Gastroesophageal sphincter (tissue), 3 donors: ENCODE data around the gene PSMC1.

ENCODE experiments used
- EP300 ChIP-seq: sonication (generic); formaldehyde crosslinking; IDR thresholded peaks from one replicate; pipeline ENCODE4 v1.6.1; 2017; ENCODE audit warnings: antibody characterized with exemption, mild to moderate bottlenecking
- POLR2AphosphoS5 ChIP-seq: sonication (generic); formaldehyde crosslinking; IDR thresholded peaks from one replicate; pipeline ENCODE4 v1.6.1; 2017; ENCODE audit warnings: antibody characterized with exemption
- TF ChIP-seq, protein P1 (sequence below), 4 experiments: fragments of 200-600 bp in 2 of 4; fragments of 450-650 bp in 2 of 4; sonication (generic) in 1 of 4; IDR thresholded peaks; one replicate each; pipeline ENCODE4 v1.5.1; 2017 to 2019; ENCODE audit warnings: antibody characterized with exemption in 4 of 4, mild to moderate bottlenecking in 2 of 4, moderate library complexity in 2 of 4

DNA sequence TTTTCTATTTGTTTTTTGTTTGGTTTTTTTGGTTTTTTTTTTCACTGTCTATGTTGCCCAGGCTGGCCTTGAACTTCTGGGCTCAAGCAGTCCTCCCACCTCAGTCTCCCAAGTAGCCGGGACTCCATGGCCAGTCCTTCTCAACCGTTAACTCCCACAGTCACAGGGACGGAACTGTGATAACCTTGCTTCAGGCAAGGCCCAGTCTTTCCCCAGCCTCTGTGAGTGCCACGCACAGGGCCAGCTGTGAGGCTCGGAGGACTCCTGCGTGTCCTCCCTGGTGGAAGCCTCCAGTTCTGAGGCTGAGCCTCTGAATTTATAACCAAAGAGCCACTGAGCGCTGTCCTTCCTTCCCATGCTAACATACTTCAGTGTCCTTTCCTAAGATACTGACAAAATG is 23.7 kb downstream of the PSMC1 start:
- TF ChIP-seq EP300: no peak
- TF ChIP-seq, protein P1, sequence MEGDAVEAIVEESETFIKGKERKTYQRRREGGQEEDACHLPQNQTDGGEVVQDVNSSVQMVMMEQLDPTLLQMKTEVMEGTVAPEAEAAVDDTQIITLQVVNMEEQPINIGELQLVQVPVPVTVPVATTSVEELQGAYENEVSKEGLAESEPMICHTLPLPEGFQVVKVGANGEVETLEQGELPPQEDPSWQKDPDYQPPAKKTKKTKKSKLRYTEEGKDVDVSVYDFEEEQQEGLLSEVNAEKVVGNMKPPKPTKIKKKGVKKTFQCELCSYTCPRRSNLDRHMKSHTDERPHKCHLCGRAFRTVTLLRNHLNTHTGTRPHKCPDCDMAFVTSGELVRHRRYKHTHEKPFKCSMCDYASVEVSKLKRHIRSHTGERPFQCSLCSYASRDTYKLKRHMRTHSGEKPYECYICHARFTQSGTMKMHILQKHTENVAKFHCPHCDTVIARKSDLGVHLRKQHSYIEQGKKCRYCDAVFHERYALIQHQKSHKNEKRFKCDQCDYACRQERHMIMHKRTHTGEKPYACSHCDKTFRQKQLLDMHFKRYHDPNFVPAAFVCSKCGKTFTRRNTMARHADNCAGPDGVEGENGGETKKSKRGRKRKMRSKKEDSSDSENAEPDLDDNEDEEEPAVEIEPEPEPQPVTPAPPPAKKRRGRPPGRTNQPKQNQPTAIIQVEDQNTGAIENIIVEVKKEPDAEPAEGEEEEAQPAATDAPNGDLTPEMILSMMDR (IDR thresholded peaks at IDR 0.05): no peak
- TF ChIP-seq POLR2AphosphoS5: no peak
